T-helper 2 cell treated with Interferon-gamma antibody and Interleukin-4, amounts not matched to agents 5 μg/mL and 100 μg/mL, for 36 hours (primary cell): ENCODE measurements around the gene COA5.

Experiments
- DNase-seq: peaks from one replicate; pipeline ENCODE4 v3.0.0; 2021; ENCODE audit warnings: low spot score
- H3K27ac Mint-ChIP-seq: one replicate; pipeline ENCODE4 v1.8.0; 2021; ENCODE audit warnings: mild to moderate bottlenecking, mixed read lengths
- H3K27me3 Mint-ChIP-seq: one replicate; pipeline ENCODE4 v1.8.0; 2021; ENCODE audit warnings: low read depth, mixed read lengths
- H3K36me3 Mint-ChIP-seq: one replicate; pipeline ENCODE4 v1.8.0; 2021; ENCODE audit warnings: low read depth, mixed read lengths
- H3K4me1 Mint-ChIP-seq: one replicate; pipeline ENCODE4 v1.8.0; 2021; ENCODE audit warnings: low read depth, mixed read lengths
- H3K4me3 Mint-ChIP-seq: one replicate; pipeline ENCODE4 v1.8.0; 2022; ENCODE audit warnings: mild to moderate bottlenecking, moderate library complexity, mixed read lengths
- H3K9me3 Mint-ChIP-seq: one replicate; pipeline ENCODE4 v1.8.0; 2021; ENCODE audit warnings: mixed read lengths

Gene COA5

DNA sequence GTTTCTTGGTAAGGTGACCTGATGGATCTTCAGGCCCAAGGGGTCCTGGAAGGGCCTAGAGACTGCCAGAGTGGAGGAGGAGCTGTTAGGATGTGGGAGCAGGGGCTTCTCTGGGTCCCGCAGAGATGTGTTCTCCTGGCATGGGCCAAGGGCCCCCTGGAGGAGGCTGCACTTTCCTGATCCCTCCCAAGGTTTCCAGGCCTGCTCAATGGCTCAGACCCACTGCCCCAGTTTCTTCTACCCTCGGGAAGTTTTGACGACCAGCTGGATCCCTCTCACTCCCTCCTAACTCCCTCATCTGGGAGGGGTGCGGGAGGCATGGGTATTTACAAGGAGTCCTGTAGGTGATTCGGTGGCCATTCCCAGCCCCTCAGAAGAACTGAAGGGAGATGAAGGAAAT, 36.1 kb downstream of the COA5 start:
- Mint-ChIP-seq H3K9me3 (no peaks in the 10 kb centered on the region), H3K27ac (no peak overlapping the region), H3K4me1 (no peaks in the 10 kb centered on the region), H3K27me3 (no peaks in the 10 kb centered on the region), H3K36me3 (peaks cover 47% of the 10 kb centered on the region), H3K4me3 (no peak overlapping the region)
- no peak for DNase-seq

DNA sequence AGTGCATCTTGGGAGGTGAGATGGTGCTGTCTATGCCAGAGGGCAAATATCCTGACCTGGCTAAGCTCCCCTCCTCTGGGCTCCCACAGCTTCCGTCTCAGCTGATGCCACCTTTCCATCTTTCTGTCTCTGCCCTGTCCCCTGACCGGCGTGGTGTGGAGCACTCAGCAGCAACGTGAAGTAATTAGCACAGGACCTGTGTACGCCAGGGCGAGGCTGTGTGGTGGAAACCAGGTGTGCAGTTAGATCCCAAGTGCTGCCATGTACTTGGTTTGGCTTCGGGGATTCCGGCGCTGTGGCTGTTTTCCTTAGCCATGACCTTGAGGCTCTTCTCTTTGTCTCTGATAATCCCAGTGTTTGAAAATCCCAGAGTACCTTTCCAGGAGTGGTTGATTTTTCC, 36.5 kb downstream of the COA5 start:
- H3K4me1 Mint-ChIP-seq = no peaks in the 10 kb centered on the region
- H3K27ac Mint-ChIP-seq = no peak overlapping the region
- H3K36me3 Mint-ChIP-seq = peaks cover 49% of the 10 kb centered on the region
- no peak for DNase-seq
- no peaks in the 10 kb centered on the region for H3K9me3 Mint-ChIP-seq
- H3K4me3 Mint-ChIP-seq = no peak overlapping the region
- no peaks in the 10 kb centered on the region for H3K27me3 Mint-ChIP-seq

DNA sequence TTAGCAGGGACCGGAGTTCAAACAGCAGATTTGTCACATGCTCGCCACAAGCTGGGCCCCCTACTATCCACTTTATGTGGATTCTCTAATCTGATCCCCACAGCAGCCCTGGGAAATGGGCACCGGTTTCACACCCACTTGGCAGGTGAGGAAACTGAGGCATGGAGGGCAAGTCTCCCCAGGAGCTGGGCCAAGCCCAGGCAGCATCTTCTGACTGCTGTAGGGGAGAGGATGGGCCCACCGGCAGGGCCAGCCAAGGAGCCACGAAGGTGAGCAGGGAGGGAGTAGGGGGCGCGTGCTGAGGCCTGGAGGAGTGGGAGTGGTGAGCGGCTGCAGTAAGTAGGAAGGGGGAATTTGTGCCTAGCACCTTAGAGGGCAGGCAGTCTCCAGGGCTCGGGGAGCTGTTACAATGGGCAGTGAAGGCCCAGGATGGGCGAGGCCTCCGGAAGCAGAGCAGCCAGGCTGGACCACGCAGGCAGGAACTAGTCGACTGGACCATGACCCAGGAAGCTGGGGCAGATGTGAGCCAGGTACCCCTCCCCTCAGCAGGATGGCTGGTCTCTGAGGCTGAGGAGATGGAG, 37.1 kb downstream of the COA5 start:
- H3K9me3 Mint-ChIP-seq = no peaks in the 10 kb centered on the region
- no peak for DNase-seq
- H3K4me1 Mint-ChIP-seq = no peaks in the 10 kb centered on the region
- no peak overlapping the region for H3K27ac Mint-ChIP-seq
- peaks cover 54% of the 10 kb centered on the region for H3K36me3 Mint-ChIP-seq
- no peaks in the 10 kb centered on the region for H3K27me3 Mint-ChIP-seq
- no peak overlapping the region for H3K4me3 Mint-ChIP-seq

DNA sequence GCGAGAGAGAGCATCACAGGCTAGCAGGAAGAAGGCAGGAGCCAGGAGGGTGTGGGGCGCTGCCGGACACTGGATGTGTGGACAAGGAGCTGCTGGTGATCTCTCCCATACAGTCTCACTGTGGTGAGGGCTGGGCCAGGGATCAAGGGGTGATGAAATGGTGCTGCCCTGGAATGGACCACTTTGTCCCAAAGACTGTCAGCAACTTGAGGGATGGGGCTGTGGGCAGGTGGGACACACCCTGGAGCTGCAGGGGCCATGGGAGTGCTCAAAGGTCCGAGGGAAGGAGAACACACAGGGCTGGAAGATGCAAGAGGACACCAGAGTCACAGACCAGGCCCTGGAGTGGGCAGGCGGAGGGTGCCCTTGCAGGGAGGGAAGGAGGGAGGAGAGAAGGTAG, 38.0 kb downstream of the COA5 start:
- no peaks in the 10 kb centered on the region for H3K27me3 Mint-ChIP-seq
- H3K27ac Mint-ChIP-seq = peak overlapping the region; percentile 43
- no peak for DNase-seq

DNA sequence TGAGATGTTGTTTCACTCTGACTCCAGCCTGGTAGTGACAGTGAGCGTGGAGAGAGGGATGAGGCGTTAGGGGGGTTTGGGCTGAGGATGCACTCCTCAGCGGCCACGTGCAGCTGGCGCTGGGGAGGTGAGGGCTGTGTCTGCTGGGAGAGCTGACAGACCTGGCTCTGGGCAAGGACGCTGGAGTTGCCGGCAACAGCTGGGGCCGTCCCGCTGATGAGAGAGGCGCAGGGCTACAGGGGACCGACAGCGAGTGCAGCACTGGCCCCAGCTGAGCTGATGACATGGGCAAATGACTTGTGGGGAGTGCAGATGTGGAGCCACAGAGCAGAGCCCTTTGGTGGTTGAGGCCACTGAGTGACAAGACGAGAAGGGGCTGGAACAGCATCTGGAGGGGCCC, 38.4 kb downstream of the COA5 start:
- DNase-seq = no peak
- Mint-ChIP-seq H3K27ac (peak overlapping the region; percentile 43), H3K27me3 (no peaks in the 10 kb centered on the region), H3K36me3 (peaks cover 53% of the 10 kb centered on the region), H3K4me3 (no peak overlapping the region), H3K9me3 (no peaks in the 10 kb centered on the region), H3K4me1 (no peaks in the 10 kb centered on the region)

More for the DNA sequence above, 38.0 kb downstream of the COA5 start:
- Mint-ChIP-seq H3K4me1 (no peaks in the 10 kb centered on the region), H3K36me3 (peaks cover 58% of the 10 kb centered on the region), H3K4me3 (no peak overlapping the region), H3K9me3 (no peaks in the 10 kb centered on the region)

DNA sequence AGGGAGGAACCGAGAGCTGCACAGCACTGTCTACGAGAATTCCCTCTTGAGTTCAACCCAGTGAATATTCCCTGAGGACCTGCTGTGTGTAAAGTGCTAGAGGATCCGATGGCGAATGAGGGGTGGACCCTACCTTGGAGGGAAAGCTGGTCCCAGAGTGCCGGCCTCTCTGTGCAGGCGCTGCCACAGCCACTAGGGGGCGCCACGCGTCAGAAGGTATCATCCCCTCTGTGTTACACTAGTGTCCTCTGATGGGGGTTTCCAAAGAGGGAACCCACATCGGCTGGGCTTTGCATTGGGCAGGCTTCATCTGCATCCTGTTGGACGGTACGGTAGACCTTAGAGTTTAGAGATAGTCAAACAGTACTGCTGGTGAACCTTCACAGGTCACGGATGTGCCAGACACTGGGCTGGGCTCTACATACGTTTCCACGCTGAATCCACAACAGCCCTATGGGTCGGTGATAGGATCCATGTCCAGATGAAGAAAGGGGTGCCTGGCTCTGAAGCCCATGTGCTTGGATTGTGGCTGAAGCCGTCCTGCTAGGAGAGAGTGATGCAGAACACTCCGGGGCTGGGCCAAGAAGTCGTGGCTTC, 39.0 kb downstream of the COA5 start:
- Mint-ChIP-seq H3K4me3 (no peak overlapping the region), H3K27me3 (no peaks in the 10 kb centered on the region), H3K9me3 (no peaks in the 10 kb centered on the region), H3K27ac (peak overlapping the region; percentile 31), H3K36me3 (peaks cover 53% of the 10 kb centered on the region), H3K4me1 (no peaks in the 10 kb centered on the region)
- DNase-seq = peak; percentile 40

DNA sequence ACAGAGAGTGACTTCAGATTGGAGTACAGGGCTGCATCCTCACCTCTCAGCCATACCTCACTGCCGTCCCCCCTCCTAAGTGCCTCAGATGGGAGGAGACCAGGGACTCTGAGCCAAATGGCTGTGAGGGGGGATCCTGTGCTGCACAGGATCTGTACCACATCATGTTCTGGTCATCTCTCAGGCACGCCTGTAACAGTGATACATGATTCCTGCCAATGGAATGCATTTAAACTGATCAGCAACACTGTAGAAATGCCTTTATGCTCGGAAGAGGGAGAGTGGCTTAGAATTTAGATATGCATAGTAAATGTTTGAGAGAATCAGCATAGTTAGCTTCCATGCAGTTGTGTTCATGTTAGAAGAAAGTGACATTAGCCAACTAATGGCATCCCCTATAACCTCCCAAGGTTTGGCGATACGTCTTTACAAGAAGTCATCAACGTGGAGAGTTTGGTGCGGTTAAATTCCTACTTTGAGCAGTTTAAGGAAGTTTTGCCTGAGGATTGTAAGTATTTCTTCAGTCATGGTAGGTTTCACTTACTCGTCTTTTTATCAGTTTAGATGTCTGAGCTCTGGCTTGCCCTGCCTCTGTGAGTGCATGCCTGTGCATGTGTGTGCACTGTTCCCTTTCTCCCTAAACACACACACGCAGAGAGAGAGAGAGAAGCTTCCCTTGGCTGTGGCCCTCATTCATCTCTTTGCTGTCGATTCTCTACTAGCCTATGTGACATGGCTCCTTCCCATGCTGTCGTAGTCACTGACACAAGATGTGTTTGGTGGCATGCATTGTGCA, 40.0 kb downstream of the COA5 start:
- Mint-ChIP-seq H3K4me1 (no peaks in the 10 kb centered on the region), H3K27ac (no peak overlapping the region), H3K27me3 (no peaks in the 10 kb centered on the region), H3K36me3 (peaks cover 47% of the 10 kb centered on the region), H3K4me3 (no peak overlapping the region), H3K9me3 (no peaks in the 10 kb centered on the region)
- no peak for DNase-seq

DNA sequence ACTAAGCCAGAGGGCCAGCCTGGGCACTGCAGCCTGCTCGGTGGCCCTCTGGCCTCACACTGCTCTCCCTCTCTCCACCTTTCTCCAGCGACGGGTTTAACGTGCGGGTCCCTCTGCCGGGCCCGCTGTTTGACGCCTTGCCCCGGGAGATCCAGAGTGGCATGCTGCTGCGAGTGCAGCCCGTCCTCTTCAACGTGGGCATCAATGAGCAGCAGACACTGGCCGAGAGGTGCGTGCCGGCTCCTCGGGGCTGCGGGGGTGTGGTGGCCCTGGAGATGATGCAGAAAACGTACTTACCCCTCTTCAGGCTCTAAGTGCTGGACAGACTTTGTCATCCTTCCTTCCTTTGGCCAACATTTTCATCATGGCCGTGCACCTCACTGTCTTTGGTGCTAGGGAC, 42.4 kb downstream of the COA5 start:
- Mint-ChIP-seq H3K27ac (peak overlapping the region; percentile 64), H3K4me1 (peaks cover 3% of the 10 kb centered on the region), H3K36me3 (peaks cover 45% of the 10 kb centered on the region), H3K4me3 (no peak overlapping the region), H3K9me3 (no peaks in the 10 kb centered on the region), H3K27me3 (no peaks in the 10 kb centered on the region)
- DNase-seq = no peak

DNA sequence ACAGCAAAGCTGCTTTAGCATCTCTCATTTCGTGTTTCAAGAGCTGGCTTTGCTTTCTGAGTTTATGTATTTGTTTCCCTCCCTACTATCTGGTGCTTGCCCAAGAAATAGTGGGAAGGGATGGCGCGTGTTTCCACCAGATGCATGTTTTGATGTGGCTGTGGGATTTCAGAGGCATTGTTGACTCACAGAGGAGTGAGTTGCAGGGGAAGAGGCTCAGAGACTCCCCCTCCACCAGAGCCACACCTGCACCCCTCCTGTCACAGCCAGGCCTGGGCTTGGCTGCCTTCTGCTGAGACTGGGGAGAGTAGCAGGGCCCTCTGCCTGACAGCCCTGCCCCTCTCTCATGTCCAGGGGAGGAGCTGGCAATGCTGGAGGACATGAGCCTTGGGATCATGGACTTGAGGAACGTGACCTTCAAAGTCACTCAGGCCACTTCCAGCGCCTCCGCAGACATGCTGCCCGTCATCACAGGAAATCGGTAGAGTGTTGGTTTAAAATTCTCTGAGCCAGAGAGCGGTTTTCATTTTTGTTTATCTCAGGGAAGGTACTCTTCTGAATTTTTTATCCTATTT, 42.9 kb downstream of the COA5 start:
- Mint-ChIP-seq H3K4me3 (no peak overlapping the region), H3K4me1 (peaks cover 4% of the 10 kb centered on the region), H3K27me3 (no peaks in the 10 kb centered on the region), H3K36me3 (peaks cover 47% of the 10 kb centered on the region), H3K9me3 (no peaks in the 10 kb centered on the region), H3K27ac (peak overlapping the region; percentile 34)
- no peak for DNase-seq

- Mint-ChIP-seq H3K27me3 (no peaks in the 10 kb centered on the region), H3K27ac (no peak overlapping the region), H3K4me3 (no peak overlapping the region), H3K9me3 (no peaks in the 10 kb centered on the region), H3K4me1 (peaks cover 11% of the 10 kb centered on the region), H3K36me3 (peaks cover 47% of the 10 kb centered on the region)
- no peak for DNase-seq
Observed at GRCh38 chr2:98564541-98565132, 43.7 kb downstream of the COA5 start.

- Mint-ChIP-seq H3K27ac (no peak overlapping the region), H3K36me3 (peaks cover 55% of the 10 kb centered on the region)
- no peak for DNase-seq
Observed at GRCh38 chr2:98563394-98563793, 44.9 kb downstream of the COA5 start.

GRCh38 chr2:98561902-98562695, 46.2 kb downstream of the COA5 start:
- peaks cover 27% of the 10 kb centered on the region for H3K4me1 Mint-ChIP-seq
- peaks cover 60% of the 10 kb centered on the region for H3K36me3 Mint-ChIP-seq
- no peak for DNase-seq
- H3K27ac Mint-ChIP-seq = no peak overlapping the region
- H3K4me3 Mint-ChIP-seq = no peak overlapping the region
- no peaks in the 10 kb centered on the region for H3K27me3 Mint-ChIP-seq
- no peaks in the 10 kb centered on the region for H3K9me3 Mint-ChIP-seq

More at GRCh38 chr2:98563394-98563793, 44.9 kb downstream of the COA5 start:
- no peaks in the 10 kb centered on the region for H3K27me3 Mint-ChIP-seq
- H3K4me3 Mint-ChIP-seq = no peak overlapping the region
- peaks cover 22% of the 10 kb centered on the region for H3K4me1 Mint-ChIP-seq
- H3K9me3 Mint-ChIP-seq = no peaks in the 10 kb centered on the region

GRCh38 chr2:98561018-98561417, 47.3 kb downstream of the COA5 start:
- H3K4me1 Mint-ChIP-seq = peaks cover 36% of the 10 kb centered on the region

More at GRCh38 chr2:98561018-98561417, 47.3 kb downstream of the COA5 start:
- Mint-ChIP-seq H3K36me3 (peaks cover 56% of the 10 kb centered on the region), H3K4me3 (no peak overlapping the region), H3K27me3 (no peaks in the 10 kb centered on the region), H3K9me3 (no peaks in the 10 kb centered on the region), H3K27ac (no peak overlapping the region)
- DNase-seq = no peak
